Measurements from ENCODE around the gene LAG3. TPM values are rescaled to one million over a fixed set of nuclear protein-coding genes. Genes with fewer than 3 reads are reported as not detected.

LAG3 gene
- total and polyA plus RNA-seq, 10 of the 15 experiments (the other 5 are each of a cell fraction or from before 2014, with no cell fraction given) = 0.52 to 4.2 (median 1.0) TPM; not detected in 1

GRCh38 chr12:6764011-6764828 lies 8.1 kb upstream of the LAG3 start (continued):
- TF ChIP-seq FOS (IDR thresholded peaks at IDR 0.05; ENCODE audit: borderline replicate concordance, extremely low read depth, insufficient read length) = peak; percentile 59
- no peak for TF ChIP-seq MYB (IDR thresholded peaks at IDR 0.05; ENCODE audit: borderline replicate concordance, low read depth, low read length)
- TF ChIP-seq BCL11A (IDR thresholded peaks at IDR 0.05; ENCODE audit: low read depth, low read length) = no peak
- no peak for TF ChIP-seq LARP7 (IDR thresholded peaks at IDR 0.05)
- no peak for TF ChIP-seq RAD21 (IDR thresholded peaks at IDR 0.05; ENCODE audit: insufficient read depth, low read depth, low read length)
- TF ChIP-seq CTCF (IDR thresholded peaks at IDR 0.05 in 2 of 3, conservative IDR thresholded peaks at IDR 0.05 in 1 of 3; ENCODE audit: control insufficient read depth in 2 of 3, extremely low read depth in 1 of 3, insufficient read depth in 1 of 3, low read depth in 3 of 3, low read length in 3 of 3) = no peak
- no peak for TF ChIP-seq ZNF24 (IDR thresholded peaks at IDR 0.05)
- no peak for TF ChIP-seq NFYA (IDR thresholded peaks at IDR 0.05; ENCODE audit: borderline replicate concordance, low read depth, low read length)
- no peak for TF ChIP-seq NRF1 (conservative IDR thresholded peaks at IDR 0.05; ENCODE audit: low read depth, low read length)
- no peak for TF ChIP-seq GABPA (IDR thresholded peaks at IDR 0.05; ENCODE audit: low read depth)
- TF ChIP-seq CHD2 (IDR thresholded peaks at IDR 0.05; ENCODE audit: borderline replicate concordance, low read depth, low read length) = peak; percentile 63; the same call in 1 of the 2 replicates
- TF ChIP-seq, protein P1, sequence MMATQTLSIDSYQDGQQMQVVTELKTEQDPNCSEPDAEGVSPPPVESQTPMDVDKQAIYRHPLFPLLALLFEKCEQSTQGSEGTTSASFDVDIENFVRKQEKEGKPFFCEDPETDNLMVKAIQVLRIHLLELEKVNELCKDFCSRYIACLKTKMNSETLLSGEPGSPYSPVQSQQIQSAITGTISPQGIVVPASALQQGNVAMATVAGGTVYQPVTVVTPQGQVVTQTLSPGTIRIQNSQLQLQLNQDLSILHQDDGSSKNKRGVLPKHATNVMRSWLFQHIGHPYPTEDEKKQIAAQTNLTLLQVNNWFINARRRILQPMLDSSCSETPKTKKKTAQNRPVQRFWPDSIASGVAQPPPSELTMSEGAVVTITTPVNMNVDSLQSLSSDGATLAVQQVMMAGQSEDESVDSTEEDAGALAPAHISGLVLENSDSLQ (IDR thresholded peaks at IDR 0.05) = 0 out of 2 replicates have a peak, but pooled peaks have one; percentile 13
- TF ChIP-seq YBX1 (IDR thresholded peaks at IDR 0.05) = no peak
- no peak for TF ChIP-seq TAF1 (IDR thresholded peaks at IDR 0.05; ENCODE audit: borderline replicate concordance, low read depth, low read length)
- TF ChIP-seq RELB (IDR thresholded peaks at IDR 0.05; ENCODE audit: low read depth) = peak; percentile 17; the same call in 1 of the 2 replicates
- TF ChIP-seq, protein P2, sequence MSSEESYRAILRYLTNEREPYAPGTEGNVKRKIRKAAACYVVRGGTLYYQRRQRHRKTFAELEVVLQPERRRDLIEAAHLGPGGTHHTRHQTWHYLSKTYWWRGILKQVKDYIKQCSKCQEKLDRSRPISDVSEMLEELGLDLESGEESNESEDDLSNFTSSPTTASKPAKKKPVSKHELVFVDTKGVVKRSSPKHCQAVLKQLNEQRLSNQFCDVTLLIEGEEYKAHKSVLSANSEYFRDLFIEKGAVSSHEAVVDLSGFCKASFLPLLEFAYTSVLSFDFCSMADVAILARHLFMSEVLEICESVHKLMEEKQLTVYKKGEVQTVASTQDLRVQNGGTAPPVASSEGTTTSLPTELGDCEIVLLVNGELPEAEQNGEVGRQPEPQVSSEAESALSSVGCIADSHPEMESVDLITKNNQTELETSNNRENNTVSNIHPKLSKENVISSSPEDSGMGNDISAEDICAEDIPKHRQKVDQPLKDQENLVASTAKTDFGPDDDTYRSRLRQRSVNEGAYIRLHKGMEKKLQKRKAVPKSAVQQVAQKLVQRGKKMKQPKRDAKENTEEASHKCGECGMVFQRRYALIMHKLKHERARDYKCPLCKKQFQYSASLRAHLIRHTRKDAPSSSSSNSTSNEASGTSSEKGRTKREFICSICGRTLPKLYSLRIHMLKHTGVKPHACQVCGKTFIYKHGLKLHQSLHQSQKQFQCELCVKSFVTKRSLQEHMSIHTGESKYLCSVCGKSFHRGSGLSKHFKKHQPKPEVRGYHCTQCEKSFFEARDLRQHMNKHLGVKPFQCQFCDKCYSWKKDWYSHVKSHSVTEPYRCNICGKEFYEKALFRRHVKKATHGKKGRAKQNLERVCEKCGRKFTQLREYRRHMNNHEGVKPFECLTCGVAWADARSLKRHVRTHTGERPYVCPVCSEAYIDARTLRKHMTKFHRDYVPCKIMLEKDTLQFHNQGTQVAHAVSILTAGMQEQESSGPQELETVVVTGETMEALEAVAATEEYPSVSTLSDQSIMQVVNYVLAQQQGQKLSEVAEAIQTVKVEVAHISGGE (CRISPR knock-in tag; IDR thresholded peaks at IDR 0.05) = no peak
- TF ChIP-seq TARDBP (IDR thresholded peaks at IDR 0.05; ENCODE audit: borderline replicate concordance) = no peak
- no peak for TF ChIP-seq ZBED1 (IDR thresholded peaks at IDR 0.05; ENCODE audit: borderline replicate concordance)
- TF ChIP-seq ZNF217 (IDR thresholded peaks at IDR 0.05) = no peak
- peak; percentile 98 for TF ChIP-seq HDGF (IDR thresholded peaks at IDR 0.05)
- TF ChIP-seq HDAC2 (IDR thresholded peaks at IDR 0.05) = no peak

Data from GM12878 (cell line).